Lower leg skin (tissue), 3 donors: Measurements from ENCODE around the gene POLR3GL.

Experiments
- POLR2A ChIP-seq, 2 donors: fragments of 450-650 bp; IDR thresholded peaks; one replicate each; pipeline ENCODE4 v1.6.1; 2016 to 2017; ENCODE audit warnings: antibody characterized with exemption in 2 of 2, mild to moderate bottlenecking in 1 of 2, moderate library complexity in 1 of 2
- TF ChIP-seq, protein P1 (sequence below), 3 donors: fragments of 450-650 bp; IDR thresholded peaks; one replicate each; pipeline ENCODE4 v1.5.1; 2016; ENCODE audit warnings: antibody characterized with exemption in 3 of 3, mild to moderate bottlenecking in 3 of 3, moderate library complexity in 2 of 3

DNA sequence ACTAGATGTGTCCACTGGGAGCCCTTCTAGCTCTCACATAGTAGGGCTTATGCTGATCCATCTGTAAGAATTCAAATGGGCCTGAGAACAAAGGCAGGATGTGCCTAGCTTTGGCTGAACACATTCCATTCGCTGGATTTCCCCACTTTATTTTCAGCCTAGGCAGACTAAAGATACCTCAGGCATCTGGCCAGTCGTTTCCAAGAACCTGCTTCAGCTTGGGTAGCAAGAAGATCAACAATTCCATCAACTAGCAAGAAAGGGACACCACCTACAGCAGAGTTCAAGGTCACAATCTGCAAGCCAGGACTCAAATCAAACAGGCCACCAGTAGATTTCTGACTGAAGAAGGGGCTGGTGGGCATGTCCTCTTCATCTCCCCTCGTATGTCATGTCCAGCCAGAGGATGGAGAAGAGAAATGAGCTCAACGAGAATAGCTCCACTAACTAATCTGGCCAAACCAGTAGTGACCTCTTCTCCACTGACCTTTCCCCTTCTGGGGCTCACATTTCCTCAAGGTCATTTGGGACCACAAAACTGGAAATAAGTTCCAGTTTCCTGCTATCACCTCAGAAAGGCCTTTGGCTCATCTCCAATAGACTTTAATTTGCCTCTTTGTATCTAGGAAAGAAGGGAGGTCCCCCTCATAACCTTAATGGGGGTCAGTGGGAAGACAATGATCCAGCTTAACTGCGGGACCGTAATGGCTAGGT, 17.7 kb downstream of the POLR3GL start:
- TF ChIP-seq, protein P1, sequence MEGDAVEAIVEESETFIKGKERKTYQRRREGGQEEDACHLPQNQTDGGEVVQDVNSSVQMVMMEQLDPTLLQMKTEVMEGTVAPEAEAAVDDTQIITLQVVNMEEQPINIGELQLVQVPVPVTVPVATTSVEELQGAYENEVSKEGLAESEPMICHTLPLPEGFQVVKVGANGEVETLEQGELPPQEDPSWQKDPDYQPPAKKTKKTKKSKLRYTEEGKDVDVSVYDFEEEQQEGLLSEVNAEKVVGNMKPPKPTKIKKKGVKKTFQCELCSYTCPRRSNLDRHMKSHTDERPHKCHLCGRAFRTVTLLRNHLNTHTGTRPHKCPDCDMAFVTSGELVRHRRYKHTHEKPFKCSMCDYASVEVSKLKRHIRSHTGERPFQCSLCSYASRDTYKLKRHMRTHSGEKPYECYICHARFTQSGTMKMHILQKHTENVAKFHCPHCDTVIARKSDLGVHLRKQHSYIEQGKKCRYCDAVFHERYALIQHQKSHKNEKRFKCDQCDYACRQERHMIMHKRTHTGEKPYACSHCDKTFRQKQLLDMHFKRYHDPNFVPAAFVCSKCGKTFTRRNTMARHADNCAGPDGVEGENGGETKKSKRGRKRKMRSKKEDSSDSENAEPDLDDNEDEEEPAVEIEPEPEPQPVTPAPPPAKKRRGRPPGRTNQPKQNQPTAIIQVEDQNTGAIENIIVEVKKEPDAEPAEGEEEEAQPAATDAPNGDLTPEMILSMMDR (IDR thresholded peaks at IDR 0.05), result no peak
- no peak for TF ChIP-seq POLR2A (IDR thresholded peaks at IDR 0.05)
